GM18519 (cell line): ENCODE measurements around the gene MYO5A.
"Not testable (repeated sequence)": the region's sequence is repeated elsewhere in the genome, so short reads cannot be mapped to it uniquely, and the experiment has no call there.

Source experiments
- ATAC-seq: cut with Tn5 transposase; IDR thresholded peaks from one replicate; pipeline ENCODE4 v1.9.1; 2021; ENCODE audit warnings: mild to moderate bottlenecking, moderate library complexity; ENCODE audit not compliant: unreplicated experiment, low FRiP score

MYO5A gene

GRCh38 chr15:52424856-52425431 is 103.7 kb downstream of the MYO5A start:
- no peak for ATAC-seq

GRCh38 chr15:52423852-52424251 is 104.8 kb downstream of the MYO5A start:
- ATAC-seq: no peak

- ATAC-seq: no peak
These were observed 106.7 kb downstream of the MYO5A start for GRCh38 chr15:52422001-52422400.

- ATAC-seq: no peak
These were observed 107.7 kb downstream of the MYO5A start for GRCh38 chr15:52421029-52421428.

GRCh38 chr15:52419494-52419893 is 109.2 kb downstream of the MYO5A start:
- ATAC-seq: no peak

GRCh38 chr15:52417957-52418356 is 110.7 kb downstream of the MYO5A start:
- no peak for ATAC-seq

- ATAC-seq: no peak
These were observed 111.2 kb downstream of the MYO5A start for GRCh38 chr15:52417521-52417920.

- not testable (repeated sequence) for ATAC-seq
These were observed 112.1 kb downstream of the MYO5A start for GRCh38 chr15:52416566-52416965.

GRCh38 chr15:52415628-52416027 is 113.1 kb downstream of the MYO5A start:
- no peak for ATAC-seq

- ATAC-seq: no peak
These were observed 113.7 kb downstream of the MYO5A start for GRCh38 chr15:52414936-52415335.

GRCh38 chr15:52408823-52409222 is 119.9 kb downstream of the MYO5A start:
- ATAC-seq: no peak

GRCh38 chr15:52407374-52407773 is 121.3 kb downstream of the MYO5A start:
- ATAC-seq: no peak

- no peak for ATAC-seq
These were observed 122.1 kb downstream of the MYO5A start for GRCh38 chr15:52406601-52407000.

- no peak for ATAC-seq
These were observed 122.8 kb downstream of the MYO5A start for GRCh38 chr15:52405856-52406255.

GRCh38 chr15:52397118-52397517 is 131.6 kb downstream of the MYO5A start:
- no peak for ATAC-seq

GRCh38 chr15:52394118-52394517 is 134.6 kb downstream of the MYO5A start:
- no peak for ATAC-seq

GRCh38 chr15:52392008-52392687 is 136.5 kb downstream of the MYO5A start:
- no peak for ATAC-seq

GRCh38 chr15:52391069-52391468 is 137.6 kb downstream of the MYO5A start:
- no peak for ATAC-seq

GRCh38 chr15:52385670-52386069 is 143.0 kb downstream of the MYO5A start:
- ATAC-seq: no peak

GRCh38 chr15:52383100-52383588 is 145.5 kb downstream of the MYO5A start:
- no peak for ATAC-seq

- ATAC-seq: no peak
These were observed 146.0 kb downstream of the MYO5A start for GRCh38 chr15:52382647-52383046.

GRCh38 chr15:52379395-52380106 is 149.1 kb downstream of the MYO5A start:
- peak; percentile 50 for ATAC-seq
